HEK293 (cell line): ENCODE measurements around the gene CIAO2A.

Source experiments
- ZBTB1 ChIP-seq: fragments of 450-650 bp; formaldehyde crosslinking; IDR thresholded peaks from 2 replicates; pipeline ENCODE4 v1.5.1; 2016; ENCODE audit warnings: missing biosample characterization, missing genetic modification characterization
- ZSCAN30 ChIP-seq: fragments of 450-650 bp; IDR thresholded peaks from 2 replicates; pipeline ENCODE4 v1.5.1; 2018; ENCODE audit warnings: missing biosample characterization, mild to moderate bottlenecking, missing genetic modification characterization, moderate library complexity
- TF ChIP-seq, protein P1 (sequence below): fragments of 450-650 bp; formaldehyde crosslinking; IDR thresholded peaks from 2 replicates; pipeline ENCODE4 v1.5.1; 2016; ENCODE audit warnings: missing biosample characterization, missing genetic modification characterization
- TF ChIP-seq, protein P2 (sequence below): fragments of 450-650 bp; formaldehyde crosslinking; IDR thresholded peaks from 2 replicates; pipeline ENCODE4 v1.5.1; 2016; ENCODE audit warnings: missing biosample characterization, missing genetic modification characterization
- TF ChIP-seq, protein P3 (sequence below): fragments of 450-650 bp; formaldehyde crosslinking; IDR thresholded peaks from 2 replicates; pipeline ENCODE4 v1.5.1; 2016; ENCODE audit warnings: missing biosample characterization, missing genetic modification characterization
- TF ChIP-seq, protein P4 (sequence below): fragments of 450-650 bp; formaldehyde crosslinking; IDR thresholded peaks from 2 replicates; pipeline ENCODE4 v1.5.1; 2017; ENCODE audit warnings: missing biosample characterization, missing genetic modification characterization

DNA sequence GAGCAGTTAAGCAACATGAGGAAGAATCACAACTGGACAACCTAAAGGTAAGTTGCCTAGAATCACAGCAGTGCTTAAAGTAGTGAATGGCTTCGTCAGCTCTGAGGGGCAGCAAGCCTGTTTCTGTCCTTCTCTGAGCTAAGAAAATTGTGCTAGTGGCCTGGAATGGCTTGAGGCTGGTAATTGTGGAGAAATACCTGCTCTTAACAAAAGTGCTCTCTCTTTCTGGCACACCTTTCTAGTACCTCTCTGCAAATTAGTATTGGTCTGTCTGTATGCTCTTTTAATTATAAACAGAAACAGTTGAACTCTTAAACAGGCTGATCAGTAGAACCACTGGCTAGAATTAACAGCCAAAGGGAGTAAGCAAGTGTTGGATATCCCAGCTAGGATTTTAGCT, 13.7 kb upstream of the CIAO2A start:
- TF ChIP-seq, protein P1, sequence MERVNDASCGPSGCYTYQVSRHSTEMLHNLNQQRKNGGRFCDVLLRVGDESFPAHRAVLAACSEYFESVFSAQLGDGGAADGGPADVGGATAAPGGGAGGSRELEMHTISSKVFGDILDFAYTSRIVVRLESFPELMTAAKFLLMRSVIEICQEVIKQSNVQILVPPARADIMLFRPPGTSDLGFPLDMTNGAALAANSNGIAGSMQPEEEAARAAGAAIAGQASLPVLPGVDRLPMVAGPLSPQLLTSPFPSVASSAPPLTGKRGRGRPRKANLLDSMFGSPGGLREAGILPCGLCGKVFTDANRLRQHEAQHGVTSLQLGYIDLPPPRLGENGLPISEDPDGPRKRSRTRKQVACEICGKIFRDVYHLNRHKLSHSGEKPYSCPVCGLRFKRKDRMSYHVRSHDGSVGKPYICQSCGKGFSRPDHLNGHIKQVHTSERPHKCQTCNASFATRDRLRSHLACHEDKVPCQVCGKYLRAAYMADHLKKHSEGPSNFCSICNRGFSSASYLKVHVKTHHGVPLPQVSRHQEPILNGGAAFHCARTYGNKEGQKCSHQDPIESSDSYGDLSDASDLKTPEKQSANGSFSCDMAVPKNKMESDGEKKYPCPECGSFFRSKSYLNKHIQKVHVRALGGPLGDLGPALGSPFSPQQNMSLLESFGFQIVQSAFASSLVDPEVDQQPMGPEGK = no peak
- TF ChIP-seq, protein P2, sequence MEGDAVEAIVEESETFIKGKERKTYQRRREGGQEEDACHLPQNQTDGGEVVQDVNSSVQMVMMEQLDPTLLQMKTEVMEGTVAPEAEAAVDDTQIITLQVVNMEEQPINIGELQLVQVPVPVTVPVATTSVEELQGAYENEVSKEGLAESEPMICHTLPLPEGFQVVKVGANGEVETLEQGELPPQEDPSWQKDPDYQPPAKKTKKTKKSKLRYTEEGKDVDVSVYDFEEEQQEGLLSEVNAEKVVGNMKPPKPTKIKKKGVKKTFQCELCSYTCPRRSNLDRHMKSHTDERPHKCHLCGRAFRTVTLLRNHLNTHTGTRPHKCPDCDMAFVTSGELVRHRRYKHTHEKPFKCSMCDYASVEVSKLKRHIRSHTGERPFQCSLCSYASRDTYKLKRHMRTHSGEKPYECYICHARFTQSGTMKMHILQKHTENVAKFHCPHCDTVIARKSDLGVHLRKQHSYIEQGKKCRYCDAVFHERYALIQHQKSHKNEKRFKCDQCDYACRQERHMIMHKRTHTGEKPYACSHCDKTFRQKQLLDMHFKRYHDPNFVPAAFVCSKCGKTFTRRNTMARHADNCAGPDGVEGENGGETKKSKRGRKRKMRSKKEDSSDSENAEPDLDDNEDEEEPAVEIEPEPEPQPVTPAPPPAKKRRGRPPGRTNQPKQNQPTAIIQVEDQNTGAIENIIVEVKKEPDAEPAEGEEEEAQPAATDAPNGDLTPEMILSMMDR (tag by site-specific recombination) = no peak
- no peak for TF ChIP-seq ZSCAN30 (tag by site-specific recombination)
- TF ChIP-seq, protein P3, sequence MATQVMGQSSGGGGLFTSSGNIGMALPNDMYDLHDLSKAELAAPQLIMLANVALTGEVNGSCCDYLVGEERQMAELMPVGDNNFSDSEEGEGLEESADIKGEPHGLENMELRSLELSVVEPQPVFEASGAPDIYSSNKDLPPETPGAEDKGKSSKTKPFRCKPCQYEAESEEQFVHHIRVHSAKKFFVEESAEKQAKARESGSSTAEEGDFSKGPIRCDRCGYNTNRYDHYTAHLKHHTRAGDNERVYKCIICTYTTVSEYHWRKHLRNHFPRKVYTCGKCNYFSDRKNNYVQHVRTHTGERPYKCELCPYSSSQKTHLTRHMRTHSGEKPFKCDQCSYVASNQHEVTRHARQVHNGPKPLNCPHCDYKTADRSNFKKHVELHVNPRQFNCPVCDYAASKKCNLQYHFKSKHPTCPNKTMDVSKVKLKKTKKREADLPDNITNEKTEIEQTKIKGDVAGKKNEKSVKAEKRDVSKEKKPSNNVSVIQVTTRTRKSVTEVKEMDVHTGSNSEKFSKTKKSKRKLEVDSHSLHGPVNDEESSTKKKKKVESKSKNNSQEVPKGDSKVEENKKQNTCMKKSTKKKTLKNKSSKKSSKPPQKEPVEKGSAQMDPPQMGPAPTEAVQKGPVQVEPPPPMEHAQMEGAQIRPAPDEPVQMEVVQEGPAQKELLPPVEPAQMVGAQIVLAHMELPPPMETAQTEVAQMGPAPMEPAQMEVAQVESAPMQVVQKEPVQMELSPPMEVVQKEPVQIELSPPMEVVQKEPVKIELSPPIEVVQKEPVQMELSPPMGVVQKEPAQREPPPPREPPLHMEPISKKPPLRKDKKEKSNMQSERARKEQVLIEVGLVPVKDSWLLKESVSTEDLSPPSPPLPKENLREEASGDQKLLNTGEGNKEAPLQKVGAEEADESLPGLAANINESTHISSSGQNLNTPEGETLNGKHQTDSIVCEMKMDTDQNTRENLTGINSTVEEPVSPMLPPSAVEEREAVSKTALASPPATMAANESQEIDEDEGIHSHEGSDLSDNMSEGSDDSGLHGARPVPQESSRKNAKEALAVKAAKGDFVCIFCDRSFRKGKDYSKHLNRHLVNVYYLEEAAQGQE (tag by site-specific recombination) = no peak
- no peak for TF ChIP-seq ZBTB1 (tag by site-specific recombination)
- TF ChIP-seq, protein P4, sequence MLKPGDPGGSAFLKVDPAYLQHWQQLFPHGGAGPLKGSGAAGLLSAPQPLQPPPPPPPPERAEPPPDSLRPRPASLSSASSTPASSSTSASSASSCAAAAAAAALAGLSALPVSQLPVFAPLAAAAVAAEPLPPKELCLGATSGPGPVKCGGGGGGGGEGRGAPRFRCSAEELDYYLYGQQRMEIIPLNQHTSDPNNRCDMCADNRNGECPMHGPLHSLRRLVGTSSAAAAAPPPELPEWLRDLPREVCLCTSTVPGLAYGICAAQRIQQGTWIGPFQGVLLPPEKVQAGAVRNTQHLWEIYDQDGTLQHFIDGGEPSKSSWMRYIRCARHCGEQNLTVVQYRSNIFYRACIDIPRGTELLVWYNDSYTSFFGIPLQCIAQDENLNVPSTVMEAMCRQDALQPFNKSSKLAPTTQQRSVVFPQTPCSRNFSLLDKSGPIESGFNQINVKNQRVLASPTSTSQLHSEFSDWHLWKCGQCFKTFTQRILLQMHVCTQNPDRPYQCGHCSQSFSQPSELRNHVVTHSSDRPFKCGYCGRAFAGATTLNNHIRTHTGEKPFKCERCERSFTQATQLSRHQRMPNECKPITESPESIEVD (tag by site-specific recombination) = no peak
